ENCODE measurements around the gene LAMA5.

The LAMA5 gene

GRCh38 chr20:62273416-62273815 lies 93.7 kb downstream of the LAMA5 start:
- DNase-seq (ENCODE audit: low read depth in 1 of 2, low spot score in 1 of 2): no peak

GRCh38 chr20:62272200-62272599 lies 94.9 kb downstream of the LAMA5 start:
- no peak for DNase-seq (ENCODE audit: low read depth in 1 of 2, low spot score in 1 of 2)

- DNase-seq (ENCODE audit: low read depth in 1 of 2, low spot score in 1 of 2): no peak
Observed at GRCh38 chr20:62269871-62270270, 97.2 kb downstream of the LAMA5 start.

DNA sequence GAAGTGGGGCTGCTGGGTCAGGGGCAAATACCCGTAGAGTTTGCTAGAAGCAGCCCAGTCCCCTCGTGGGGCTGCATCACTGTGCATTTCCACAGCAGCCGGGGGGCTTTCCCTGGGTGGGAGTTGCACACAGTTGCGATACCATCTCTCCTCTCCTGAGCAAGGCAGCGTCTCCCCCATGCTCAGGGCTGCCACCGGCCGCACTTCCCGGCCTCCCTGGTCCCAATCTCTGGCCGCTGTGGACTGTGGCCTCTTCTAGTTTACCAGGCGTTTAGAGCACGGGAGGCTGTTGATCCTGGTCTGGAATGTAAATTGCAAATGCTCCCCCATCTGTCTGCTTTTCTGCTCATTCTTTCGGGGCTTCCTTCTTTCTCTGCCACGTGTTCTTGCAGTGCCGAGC lies 97.7 kb downstream of the LAMA5 start:
- no peak for DNase-seq (ENCODE audit: low read depth in 1 of 2, low spot score in 1 of 2)

- no peak for DNase-seq (ENCODE audit: low read depth in 1 of 2, low spot score in 1 of 2)
Observed at GRCh38 chr20:62268228-62268900, 98.7 kb downstream of the LAMA5 start.

DNA sequence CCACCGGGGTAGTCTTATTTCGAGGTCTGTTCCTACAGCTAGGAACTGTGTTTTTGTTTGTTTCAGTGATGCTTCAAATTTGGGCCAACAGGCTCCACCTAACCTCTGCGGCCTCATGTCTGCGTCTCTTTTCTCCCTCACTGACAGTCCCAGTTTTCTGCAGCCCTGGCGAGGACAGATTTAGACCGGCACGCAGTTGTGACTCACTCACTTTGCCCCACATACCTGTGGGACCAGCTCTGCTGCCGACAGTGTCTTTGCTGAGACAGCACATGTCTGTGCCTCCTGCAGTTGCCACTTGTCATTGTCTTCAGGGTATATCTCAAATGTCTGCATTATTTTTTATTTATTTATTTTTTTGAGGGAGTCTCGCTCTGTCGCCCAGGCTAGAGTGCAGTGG lies 99.6 kb downstream of the LAMA5 start:
- DNase-seq (ENCODE audit: low read depth in 1 of 2, low spot score in 1 of 2): no peak

GRCh38 chr20:62266851-62267250 lies 100.3 kb downstream of the LAMA5 start:
- DNase-seq (ENCODE audit: low read depth in 1 of 2, low spot score in 1 of 2): no peak

GRCh38 chr20:62266340-62266739 lies 100.8 kb downstream of the LAMA5 start:
- DNase-seq (ENCODE audit: low read depth in 1 of 2, low spot score in 1 of 2): no peak

DNA sequence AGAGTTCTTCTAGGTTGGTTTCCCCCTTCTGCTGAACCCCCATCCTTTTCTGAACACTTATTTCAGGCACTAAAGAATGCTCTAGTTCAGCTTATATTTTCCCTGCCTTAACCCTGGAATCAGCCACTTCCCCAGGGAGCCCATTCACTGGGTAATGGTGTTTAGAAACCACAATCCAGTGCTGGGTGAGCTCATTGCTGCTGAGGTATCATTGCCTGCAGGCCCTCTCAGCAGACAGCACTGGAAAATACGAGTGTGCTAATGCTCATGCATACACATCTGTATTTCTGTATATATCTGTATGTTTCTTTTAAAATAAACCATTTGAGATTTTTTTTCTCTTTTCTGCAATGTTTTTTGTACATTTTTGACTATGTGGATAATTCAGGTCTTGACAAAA lies 101.7 kb downstream of the LAMA5 start:
- DNase-seq (ENCODE audit: low read depth in 1 of 2, low spot score in 1 of 2): no peak

DNA sequence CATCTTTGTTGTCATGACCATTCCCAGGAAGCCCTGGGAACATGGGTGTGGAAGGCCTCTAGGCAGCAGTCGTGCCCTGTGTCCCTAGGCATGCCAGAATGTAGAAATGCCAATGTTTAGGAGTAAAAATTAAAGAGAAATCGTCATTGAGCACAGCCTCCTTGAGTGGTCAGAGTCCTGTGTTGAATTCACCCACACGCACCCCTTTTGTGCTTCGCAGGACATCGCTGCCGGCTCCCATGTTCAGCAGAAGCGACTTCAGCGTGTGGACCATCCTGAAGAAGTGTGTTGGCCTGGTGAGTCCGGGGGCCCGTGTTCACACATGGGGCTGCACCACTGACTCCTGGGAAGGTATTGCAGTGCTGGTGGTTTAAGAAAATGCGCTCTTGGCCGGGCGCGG lies 103.7 kb downstream of the LAMA5 start:
- no peak for DNase-seq (ENCODE audit: low read depth in 1 of 2, low spot score in 1 of 2)

DNA sequence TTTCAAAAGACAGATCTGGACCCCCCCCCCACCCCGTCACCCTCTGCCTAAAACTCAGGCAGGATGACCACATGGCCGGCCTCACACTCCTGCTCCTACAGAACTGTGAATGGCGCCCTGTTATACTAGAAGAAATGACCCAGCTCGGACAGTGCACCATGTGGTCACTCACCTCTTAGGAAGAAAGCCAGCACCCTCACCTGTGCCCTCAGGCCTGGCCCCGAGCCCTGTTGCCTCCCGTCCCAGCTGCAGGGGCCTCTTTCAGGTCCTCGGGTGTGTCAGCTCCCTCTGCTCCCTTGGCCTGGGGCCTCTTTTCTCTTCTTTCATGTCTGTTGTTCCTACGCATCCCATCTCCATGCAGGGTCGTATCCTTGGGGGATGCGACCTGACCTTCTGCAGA lies 105.0 kb downstream of the LAMA5 start:
- DNase-seq (ENCODE audit: low read depth in 1 of 2, low spot score in 1 of 2): no peak

DNA sequence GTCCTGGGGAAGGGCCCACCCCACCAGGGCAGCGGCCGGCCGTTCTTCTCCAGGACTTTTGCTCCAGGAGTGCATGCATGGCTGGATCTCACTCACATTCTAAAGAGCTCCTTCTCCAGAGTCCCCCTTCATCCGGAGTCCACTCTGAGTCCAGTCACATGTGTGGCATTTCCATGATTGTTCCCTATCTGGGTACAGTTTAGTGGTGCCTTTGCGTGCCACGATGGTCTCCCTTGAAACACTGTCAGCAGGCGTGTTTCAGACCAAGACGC lies 107.9 kb downstream of the LAMA5 start:
- no peak for DNase-seq (ENCODE audit: low read depth in 1 of 2, low spot score in 1 of 2)
